K562 (cell line): Measurements from ENCODE around the gene HAUS1. TPM values are rescaled to one million over a fixed set of nuclear protein-coding genes. Genes with fewer than 3 reads are reported as not detected.

ENCODE experiments used
- ARID3B ChIP-seq: fragments of 250-450 bp; sonication (Bioruptor Pico); IDR thresholded peaks from 2 replicates; pipeline ENCODE4 v1.4.0; 2020; ENCODE audit warnings: borderline replicate concordance
- ATF4 ChIP-seq: fragments of 450-650 bp; formaldehyde crosslinking; IDR thresholded peaks from 2 replicates; pipeline ENCODE4 v1.4.0; 2022; ENCODE audit warnings: mild to moderate bottlenecking, moderate library complexity
- E2F8 ChIP-seq: fragments of 450-650 bp; IDR thresholded peaks from 2 replicates; pipeline ENCODE4 v1.7.1; 2018; ENCODE audit warnings: mild to moderate bottlenecking, low read depth; ENCODE audit not compliant: partially characterized antibody
- EZH2 ChIP-seq: IDR thresholded peaks from 2 replicates; pipeline ENCODE4 v1.6.1; 2012; ENCODE audit warnings: low read depth, mild to moderate bottlenecking, inconsistent platforms, low read length, borderline replicate concordance
- RBM22 ChIP-seq: fragments of 200-400 bp; formaldehyde crosslinking; IDR thresholded peaks from 2 replicates; pipeline ENCODE4 v1.6.1; 2018; ENCODE audit warnings: low read length, low read depth; ENCODE audit not compliant: poor library complexity, severe bottlenecking
- SAFB ChIP-seq: fragments of 200-400 bp; formaldehyde crosslinking; IDR thresholded peaks from 2 replicates; pipeline ENCODE4 v1.6.1; 2017; ENCODE audit warnings: low read depth, low read length, borderline replicate concordance
- STAT5A ChIP-seq: IDR thresholded peaks from 2 replicates; pipeline ENCODE4 v1.6.1; 2012; ENCODE audit warnings: low read length, inconsistent platforms, borderline replicate concordance
- THRAP3 ChIP-seq: fragments of 450-650 bp; IDR thresholded peaks from 2 replicates; pipeline ENCODE4 v1.6.1; 2016; ENCODE audit warnings: mild to moderate bottlenecking, inconsistent platforms, borderline replicate concordance
- ZNF124 ChIP-seq: sonication (generic); formaldehyde crosslinking; IDR thresholded peaks from 2 replicates; pipeline ENCODE4 v1.8.1; 2022; ENCODE audit warnings: missing genetic modification reagents
- ZNF696 ChIP-seq: fragments of 250-450 bp; sonication (Bioruptor Pico); conservative IDR thresholded peaks from 2 replicates; pipeline ENCODE4 v1.4.0; 2020; ENCODE audit warnings: mild to moderate bottlenecking, moderate library complexity
- polyA plus RNA-seq, 8 experiments: library from polyadenylated mRNA; depleted of rRNA in 4 of 8; stranded (reverse) in 5 of 8; unstranded in 3 of 8; fragments of >200 nt; fragmentation: Nextera tagmentation in 2 of 8; fragmentation: Illumina TruSeq in 1 of 8; extraction: Ambion mirVana in 2 of 8; extraction: Trizol in 1 of 8; gene quantifications; 2 replicates each; pipeline versions ENCODE4 v1.2.1 to v1.2.3, GENCODE V29; 2011 to 2014; ENCODE audit warnings: inconsistent platforms in 1 of 8, missing spikeins in 1 of 8
- total RNA-seq, 7 experiments: library from RNA; depleted of rRNA in 6 of 7; stranded (reverse); fragments of >200 nt in 6 of 7; fragmentation: Illumina TruSeq in 2 of 7; extraction: Trizol in 2 of 7; gene quantifications; 2 replicates each; pipeline versions ENCODE4 v1.2.1 to v1.2.3, GENCODE V29; 2011 to 2021; ENCODE audit warnings: low replicate concordance in 1 of 7
- TF ChIP-seq, protein P1 (sequence below), 2 experiments: IDR thresholded peaks; 2 replicates each; pipeline ENCODE4 v1.6.1; 2012; ENCODE audit warnings: improper control_type of control experiment in 2 of 2, low read depth in 2 of 2, low read length in 2 of 2, borderline replicate concordance in 1 of 2

Gene HAUS1
- total and polyA plus RNA-seq, 9 of the 15 experiments (the other 6 are each of a cell fraction or from before 2014, with no cell fraction given) = 45.6 to 135 (median 76.3) TPM

GRCh38 chr18:46173393-46174341, 69.5 kb downstream of the HAUS1 start (continued):
- no peak for TF ChIP-seq EZH2
- TF ChIP-seq STAT5A = no peak
- TF ChIP-seq ZNF696 (CRISPR knock-in tag) = no peak
- no peak for TF ChIP-seq ZNF124 (CRISPR knock-in tag)
- no peak for TF ChIP-seq ARID3B
- TF ChIP-seq THRAP3 = no peak
- TF ChIP-seq RBM22 = peak; percentile 37
- TF ChIP-seq, protein P1, sequence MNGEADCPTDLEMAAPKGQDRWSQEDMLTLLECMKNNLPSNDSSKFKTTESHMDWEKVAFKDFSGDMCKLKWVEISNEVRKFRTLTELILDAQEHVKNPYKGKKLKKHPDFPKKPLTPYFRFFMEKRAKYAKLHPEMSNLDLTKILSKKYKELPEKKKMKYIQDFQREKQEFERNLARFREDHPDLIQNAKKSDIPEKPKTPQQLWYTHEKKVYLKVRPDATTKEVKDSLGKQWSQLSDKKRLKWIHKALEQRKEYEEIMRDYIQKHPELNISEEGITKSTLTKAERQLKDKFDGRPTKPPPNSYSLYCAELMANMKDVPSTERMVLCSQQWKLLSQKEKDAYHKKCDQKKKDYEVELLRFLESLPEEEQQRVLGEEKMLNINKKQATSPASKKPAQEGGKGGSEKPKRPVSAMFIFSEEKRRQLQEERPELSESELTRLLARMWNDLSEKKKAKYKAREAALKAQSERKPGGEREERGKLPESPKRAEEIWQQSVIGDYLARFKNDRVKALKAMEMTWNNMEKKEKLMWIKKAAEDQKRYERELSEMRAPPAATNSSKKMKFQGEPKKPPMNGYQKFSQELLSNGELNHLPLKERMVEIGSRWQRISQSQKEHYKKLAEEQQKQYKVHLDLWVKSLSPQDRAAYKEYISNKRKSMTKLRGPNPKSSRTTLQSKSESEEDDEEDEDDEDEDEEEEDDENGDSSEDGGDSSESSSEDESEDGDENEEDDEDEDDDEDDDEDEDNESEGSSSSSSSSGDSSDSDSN (IDR thresholded peaks at IDR 0.05; ENCODE audit: borderline replicate concordance in 1 of 2, low read depth in 2 of 2, low read length in 2 of 2) = peak; percentile 19 to 45; a peak in 1 of 4 replicates
- TF ChIP-seq ATF4 (CRISPR knock-in tag) = no peak
- peak; percentile 69 for TF ChIP-seq E2F8
- TF ChIP-seq SAFB = no peak
